Esophagus squamous epithelium (tissue), 4 donors: ENCODE results near the gene HAPSTR1.

Source experiments
- CTCF ChIP-seq, 6 experiments: fragments of 450-650 bp in 4 of 6; fragments of 200-600 bp in 2 of 6; sonication (generic) in 2 of 6; IDR thresholded peaks; one replicate each; pipeline ENCODE4 v1.5.1; 2016 to 2019; ENCODE audit warnings: antibody characterized with exemption in 6 of 6, mild to moderate bottlenecking in 4 of 6, moderate library complexity in 4 of 6
- POLR2A ChIP-seq, 4 donors: fragments of 450-650 bp; IDR thresholded peaks; one replicate each; pipeline ENCODE4 v1.6.1; 2017; ENCODE audit warnings: antibody characterized with exemption in 4 of 4, mild to moderate bottlenecking in 4 of 4, moderate library complexity in 3 of 4

DNA sequence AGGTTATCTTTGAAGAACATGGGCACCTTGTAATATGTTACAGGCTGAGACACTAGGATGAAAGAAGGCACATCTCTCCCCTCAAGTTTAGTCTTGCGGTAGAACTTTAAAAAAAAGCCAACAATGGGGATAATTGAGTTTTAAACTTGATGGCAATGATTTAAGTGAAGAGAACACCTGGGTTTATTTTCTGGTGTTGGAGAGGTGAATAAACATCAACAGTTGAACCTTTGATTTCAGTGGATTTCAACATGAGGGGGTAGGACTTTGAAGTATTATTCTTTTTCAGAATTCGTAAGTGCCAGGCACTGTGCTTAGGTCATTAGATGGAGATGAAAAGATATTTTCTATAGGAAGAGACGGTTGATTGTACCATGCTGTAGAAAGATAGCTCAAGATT is 22.3 kb downstream of the HAPSTR1 start:
- TF ChIP-seq CTCF (IDR thresholded peaks at IDR 0.05) (no peak), POLR2A (IDR thresholded peaks at IDR 0.05) (no peak)
